ENCODE data around the gene NR1H2.
A peak's percentile ranks its signal among the peaks of the same experiment; 100 is the strongest.

Gene NR1H2

GRCh38 chr19:50401605-50402450 is 25.6 kb downstream of the NR1H2 start:
- no peak for DNase-seq (ENCODE audit: low read depth, low spot score)

- no peak for DNase-seq (ENCODE audit: low read depth, low spot score)
Measured at GRCh38 chr19:50402544-50403301, 26.5 kb downstream of the NR1H2 start.

- no peak for DNase-seq (ENCODE audit: low read depth, low spot score)
Measured at GRCh38 chr19:50406156-50406820, 30.0 kb downstream of the NR1H2 start.

- DNase-seq (ENCODE audit: low read depth, low spot score), result no peak
Measured at GRCh38 chr19:50406829-50407228, 30.6 kb downstream of the NR1H2 start.

- no peak for DNase-seq (ENCODE audit: low read depth, low spot score)
Measured at GRCh38 chr19:50409347-50409746, 33.1 kb downstream of the NR1H2 start.

- no peak for DNase-seq (ENCODE audit: low read depth, low spot score)
Measured at GRCh38 chr19:50410109-50410508, 33.9 kb downstream of the NR1H2 start.

- no peak for DNase-seq (ENCODE audit: low read depth, low spot score)
Measured at GRCh38 chr19:50412419-50412818, 36.2 kb downstream of the NR1H2 start.

GRCh38 chr19:50413096-50413495 is 36.8 kb downstream of the NR1H2 start:
- DNase-seq (ENCODE audit: low read depth, low spot score), result no peak

- DNase-seq (ENCODE audit: low read depth, low spot score), result no peak
Measured at GRCh38 chr19:50413531-50413930, 37.3 kb downstream of the NR1H2 start.

GRCh38 chr19:50414864-50415660 is 38.8 kb downstream of the NR1H2 start:
- DNase-seq (ENCODE audit: low read depth, low spot score), result peak; percentile 89

- no peak for DNase-seq (ENCODE audit: low read depth, low spot score)
Measured at GRCh38 chr19:50415661-50416033, 39.4 kb downstream of the NR1H2 start.

GRCh38 chr19:50416034-50416977 is 40.0 kb downstream of the NR1H2 start:
- no peak for DNase-seq (ENCODE audit: low read depth, low spot score)

GRCh38 chr19:50417111-50418081 is 41.1 kb downstream of the NR1H2 start:
- no peak for DNase-seq (ENCODE audit: low read depth, low spot score)

GRCh38 chr19:50418176-50419021 is 42.1 kb downstream of the NR1H2 start, which contains the start of gene SPIB:
TSS of gene SPIB (plus strand) at chr19:50418938. CDS start at chr19:50418963, 25 bp downstream.
- DNase-seq (ENCODE audit: low read depth, low spot score), result peak; percentile 20

- DNase-seq (ENCODE audit: low read depth, low spot score), result no peak
Measured at GRCh38 chr19:50419022-50419579, 42.8 kb downstream of the NR1H2 start.

- DNase-seq (ENCODE audit: low read depth, low spot score), result no peak
Measured at GRCh38 chr19:50419580-50420035, 43.4 kb downstream of the NR1H2 start.

- DNase-seq (ENCODE audit: low read depth, low spot score), result no peak
Measured at GRCh38 chr19:50420127-50420526, 43.9 kb downstream of the NR1H2 start.

- DNase-seq (ENCODE audit: low read depth, low spot score), result no peak
Measured at GRCh38 chr19:50420808-50421207, 44.6 kb downstream of the NR1H2 start.
